Inflammatory macrophage treated with lipopolysaccharide for 4 hours (primary cell): ENCODE data around the gene CYP2D6.
"Not testable (repeated sequence)": the region's sequence is repeated elsewhere in the genome, so short reads cannot be mapped to it uniquely, and the experiment has no call there.

Experiments
- DNase-seq: peaks from one replicate; pipeline ENCODE4 v3.0.0-alpha.2; 2020

CYP2D6 gene

GRCh38 chr22:42132457-42132856 is 1.8 kb upstream of the CYP2D6 start:
- DNase-seq = no peak

GRCh38 chr22:42131562-42131961 is 952 bp upstream of the CYP2D6 start:
- DNase-seq = no peak

- not testable (repeated sequence) for DNase-seq
Observed at GRCh38 chr22:42130182-42130581, 428 bp downstream of the CYP2D6 start.

GRCh38 chr22:42128776-42129694 is 1.6 kb downstream of the CYP2D6 start:
- DNase-seq = not testable (repeated sequence)

- DNase-seq = not testable (repeated sequence)
Observed at GRCh38 chr22:42128007-42128406, 2.6 kb downstream of the CYP2D6 start.

- DNase-seq = no peak
Observed at GRCh38 chr22:42127606-42128005, 3.0 kb downstream of the CYP2D6 start.

- not testable (repeated sequence) for DNase-seq
Observed at GRCh38 chr22:42123529-42123928, 7.1 kb downstream of the CYP2D6 start.

GRCh38 chr22:42120231-42121021 is 10.2 kb downstream of the CYP2D6 start:
- DNase-seq = not testable (repeated sequence)

GRCh38 chr22:42116848-42117424 is 13.7 kb downstream of the CYP2D6 start:
- DNase-seq = no peak

GRCh38 chr22:42115420-42115830 is 15.2 kb downstream of the CYP2D6 start:
- DNase-seq = not testable (repeated sequence)

- peak; percentile 4 for DNase-seq
Observed at GRCh38 chr22:42114721-42115120, 15.9 kb downstream of the CYP2D6 start.

GRCh38 chr22:42112793-42113192 is 17.8 kb downstream of the CYP2D6 start:
- DNase-seq = not testable (repeated sequence)

GRCh38 chr22:42111798-42112197 is 18.8 kb downstream of the CYP2D6 start:
- DNase-seq = no peak

GRCh38 chr22:42108848-42109247 is 21.8 kb downstream of the CYP2D6 start:
- DNase-seq = no peak

GRCh38 chr22:42104332-42104860 is 26.2 kb downstream of the CYP2D6 start:
- DNase-seq = not testable (repeated sequence)

- no peak for DNase-seq
Observed at GRCh38 chr22:42101199-42101598, 29.4 kb downstream of the CYP2D6 start.

GRCh38 chr22:42091455-42091782 is 39.2 kb downstream of the CYP2D6 start:
- DNase-seq = no peak

GRCh38 chr22:42090596-42091454 is 39.8 kb downstream of the CYP2D6 start, which contains the start of gene NDUFA6:
Gene NDUFA6, minus strand, starts transcription at chr22:42090772. Its CDS starts 28 bp downstream, at chr22:42090744.
- peak; percentile 100 for DNase-seq

- DNase-seq = no peak
Observed at GRCh38 chr22:42086051-42086450, 44.6 kb downstream of the CYP2D6 start.

GRCh38 chr22:42084874-42085273 is 45.7 kb downstream of the CYP2D6 start:
- no peak for DNase-seq

GRCh38 chr22:42083119-42083518 is 47.5 kb downstream of the CYP2D6 start:
- DNase-seq = no peak

- peak; percentile 42 for DNase-seq
Observed at GRCh38 chr22:42080287-42080686, 50.3 kb downstream of the CYP2D6 start.
